ENCODE data around the gene ADARB1.
"Not testable (repeated sequence)": the region's sequence is repeated elsewhere in the genome, so short reads cannot be mapped to it uniquely, and the experiment has no call there.

ADARB1 gene

GRCh38 chr21:45132841-45133573, 58.6 kb downstream of the ADARB1 start:
- no peak for TF ChIP-seq CTCF (IDR thresholded peaks at IDR 0.05; ENCODE audit: borderline replicate concordance, control extremely low read depth, extremely low read depth, insufficient read depth, missing control alignments)
- no peak for DNase-seq (ENCODE audit: low spot score)
- in situ Hi-C loops (cut with MboI; ENCODE audit: low sequenced_read_pairs, unreplicated experiment): loop anchor here (10.0 to 25.0 kb wide), 2 partner anchors 188 to 304 kb away; partner anchors contain the start of gene SLX9

- DNase-seq (ENCODE audit: low spot score): not testable (repeated sequence)
- in situ Hi-C loops (cut with MboI; ENCODE audit: low sequenced_read_pairs, unreplicated experiment): loop anchor here (10.0 to 25.0 kb wide), 2 partner anchors 189 to 304 kb away; partner anchors contain the start of gene SLX9
These were observed 59.3 kb downstream of the ADARB1 start for GRCh38 chr21:45133574-45134278.

- TF ChIP-seq CTCF (IDR thresholded peaks at IDR 0.05; ENCODE audit: borderline replicate concordance, control extremely low read depth, extremely low read depth, insufficient read depth, missing control alignments): no peak
- no peak for DNase-seq (ENCODE audit: low spot score)
- in situ Hi-C loops (cut with MboI; ENCODE audit: low sequenced_read_pairs, unreplicated experiment): loop anchor here (10.0 to 25.0 kb wide), 2 partner anchors 190 to 303 kb away; partner anchors contain the start of gene SLX9
These were observed 60.1 kb downstream of the ADARB1 start for GRCh38 chr21:45134279-45135076.

DNA sequence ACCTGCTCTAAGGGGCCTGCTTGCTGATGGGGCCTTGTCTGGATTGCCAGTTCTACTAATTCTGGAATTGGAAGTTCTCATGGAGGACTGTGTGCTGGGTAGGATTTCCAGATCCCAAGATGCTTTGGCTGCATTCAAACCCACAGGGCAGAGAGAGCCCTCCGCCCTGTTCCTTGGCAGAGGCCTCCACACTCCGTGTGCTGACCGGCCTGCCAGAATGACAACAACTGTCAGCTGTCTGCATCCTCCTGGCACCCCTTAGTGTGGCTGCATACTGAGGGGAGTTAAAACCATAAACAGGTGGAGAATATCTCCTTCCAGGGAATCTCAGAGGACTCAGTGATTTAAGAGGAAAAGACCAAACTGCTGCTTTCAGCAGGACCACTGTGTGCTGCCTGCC, 60.7 kb downstream of the ADARB1 start:
- in situ Hi-C loops (cut with MboI; ENCODE audit: low sequenced_read_pairs, unreplicated experiment): loop anchor here (10.0 to 25.0 kb wide), 2 partner anchors 190 to 302 kb away; partner anchors contain the start of gene SLX9
- no peak for DNase-seq (ENCODE audit: low spot score)

DNA sequence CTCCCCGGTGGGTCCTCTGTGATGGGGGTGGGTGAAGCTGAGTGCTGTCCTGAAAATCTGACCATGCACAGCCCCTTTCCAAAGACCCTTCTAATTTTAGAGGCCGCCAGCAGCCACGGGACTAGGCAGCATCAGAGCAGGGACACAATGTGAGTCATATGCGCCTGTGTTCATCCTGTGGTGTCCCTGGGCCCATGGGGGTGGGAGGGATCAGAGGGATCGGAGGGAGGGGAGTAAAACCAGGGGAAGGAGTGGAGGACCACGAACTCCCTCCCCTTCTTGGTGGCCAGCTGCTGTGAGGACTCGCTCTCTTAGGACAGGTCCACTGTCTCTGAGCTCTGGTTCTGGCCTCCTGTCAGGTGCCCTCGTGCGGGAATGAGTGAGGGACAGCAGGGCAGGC, 61.5 kb downstream of the ADARB1 start:
- no peak for TF ChIP-seq CTCF (IDR thresholded peaks at IDR 0.05; ENCODE audit: borderline replicate concordance, control extremely low read depth, extremely low read depth, insufficient read depth, missing control alignments)
- no peak for DNase-seq (ENCODE audit: low spot score)
- in situ Hi-C loops (cut with MboI; ENCODE audit: low sequenced_read_pairs, unreplicated experiment): loop anchor here (10.0 to 25.0 kb wide), 2 partner anchors 191 to 301 kb away; partner anchors contain the start of gene SLX9

More for the DNA sequence above, 60.7 kb downstream of the ADARB1 start:
- TF ChIP-seq CTCF (IDR thresholded peaks at IDR 0.05; ENCODE audit: borderline replicate concordance, control extremely low read depth, extremely low read depth, insufficient read depth, missing control alignments): no peak

- in situ Hi-C loops (cut with MboI; ENCODE audit: low sequenced_read_pairs, unreplicated experiment): loop anchor here (10.0 to 25.0 kb wide), 2 partner anchors 192 to 301 kb away; partner anchors contain the start of gene SLX9
- DNase-seq (ENCODE audit: low spot score): no peak
- TF ChIP-seq CTCF (IDR thresholded peaks at IDR 0.05; ENCODE audit: borderline replicate concordance, control extremely low read depth, extremely low read depth, insufficient read depth, missing control alignments): no peak
These were observed 62.1 kb downstream of the ADARB1 start for GRCh38 chr21:45136500-45136899.
